Measurements from ENCODE around the gene STK24. TPM values are rescaled to one million over a fixed set of nuclear protein-coding genes. Genes with fewer than 3 reads are reported as not detected.

STK24 gene
- polyA plus RNA-seq, 3 donors: 14.2 to 59.8 (median 28.9) TPM

- H3K4me2 ChIP-seq (replicated peaks; ENCODE audit: extremely low read depth, low read length, poor library complexity, severe bottlenecking): no peak overlapping the region
- DNase-seq: no peak
- H3K27ac ChIP-seq (ENCODE audit: low read depth in 1 of 2, low read length in 2 of 2): no peak overlapping the region
- Mint-ChIP-seq H3K27me3 (ENCODE audit: low read depth in 3 of 3) (peaks cover 0 to 1% (median 0%) of the 10 kb centered on the region in 3 donors), H3K4me1 (peaks cover 47% of the 10 kb centered on the region), H3K27ac (peak overlapping the region in 3 of 7 donors; percentile 15 to 51 (median 32)), H3K4me3 (no peak overlapping the region), H3K9me3 (no peaks in the 10 kb centered on the region), H3K36me3 (peaks cover 30 to 36% of the 10 kb centered on the region in 2 donors)
- peaks cover 6 to 14% of the 10 kb centered on the region in 2 donors for H3K36me3 ChIP-seq (replicated peaks in 1 of 2; ENCODE audit: control insufficient read depth in 1 of 2, insufficient read depth in 2 of 2, low read length in 2 of 2)
- WGBS (ENCODE audit: insufficient coverage): 95% methylated on average over 5 of the region's 7 CpGs
- no peak for TF ChIP-seq CTCF (IDR thresholded peaks at IDR 0.05)
- H3K9ac ChIP-seq (ENCODE audit: insufficient read depth, low read length, poor library complexity, severe bottlenecking): no peak overlapping the region
- H3K9me3 ChIP-seq (replicated peaks in 1 of 2; ENCODE audit: control insufficient read depth in 1 of 2, insufficient read depth in 1 of 2, low read length in 2 of 2): no peaks in the 10 kb centered on the region
- no peak overlapping the region for H2AFZ ChIP-seq (ENCODE audit: insufficient read depth, low read depth, low read length, poor library complexity, severe bottlenecking)
- peaks cover 97% of the 10 kb centered on the region for H3K79me2 ChIP-seq (ENCODE audit: insufficient read depth, low read length)
- peaks cover 34 to 36% of the 10 kb centered on the region in 2 donors for H3K4me1 ChIP-seq (ENCODE audit: control insufficient read depth in 1 of 2, insufficient read depth in 2 of 2, low read length in 2 of 2)
- H3K27me3 ChIP-seq (ENCODE audit: control insufficient read depth in 2 of 2, insufficient read depth in 2 of 2, low read length in 2 of 2): no peaks in the 10 kb centered on the region
- intact Hi-C loops (cut with micrococcal nuclease): loop anchor here in 1 of 2 donors (5.0 kb wide), 1 partner anchor 38 kb away; the partner anchor contains the start of gene STK24
- H4K20me1 ChIP-seq (ENCODE audit: insufficient read depth, low read length): peaks cover 99% of the 10 kb centered on the region
- no peak overlapping the region for H3K4me3 ChIP-seq (replicated peaks in 1 of 3; ENCODE audit: low read depth in 2 of 3, low read length in 3 of 3)
Observed at GRCh38 chr13:98539666-98540065, 37.2 kb downstream of the STK24 start.

- H3K4me1 Mint-ChIP-seq: peaks cover 43% of the 10 kb centered on the region
- Histone ChIP-seq H4K20me1 (ENCODE audit: insufficient read depth, low read length) (peaks cover 99% of the 10 kb centered on the region), H3K4me1 (ENCODE audit: control insufficient read depth in 1 of 2, insufficient read depth in 2 of 2, low read length in 2 of 2) (peaks cover 28 to 31% of the 10 kb centered on the region in 2 donors), H3K9me3 (replicated peaks in 1 of 2; ENCODE audit: control insufficient read depth in 1 of 2, insufficient read depth in 1 of 2, low read length in 2 of 2) (no peaks in the 10 kb centered on the region), H3K27me3 (ENCODE audit: control insufficient read depth in 2 of 2, insufficient read depth in 2 of 2, low read length in 2 of 2) (no peaks in the 10 kb centered on the region), H3K4me2 (replicated peaks; ENCODE audit: extremely low read depth, low read length, poor library complexity, severe bottlenecking) (no peak overlapping the region), H3K4me3 (replicated peaks in 1 of 3; ENCODE audit: low read depth in 2 of 3, low read length in 3 of 3) (no peak overlapping the region), H3K9ac (ENCODE audit: insufficient read depth, low read length, poor library complexity, severe bottlenecking) (no peak overlapping the region), H3K36me3 (replicated peaks in 1 of 2; ENCODE audit: control insufficient read depth in 1 of 2, insufficient read depth in 2 of 2, low read length in 2 of 2) (peaks cover 6 to 16% of the 10 kb centered on the region in 2 donors), H3K79me2 (ENCODE audit: insufficient read depth, low read length) (peaks cover 97% of the 10 kb centered on the region), H2AFZ (ENCODE audit: insufficient read depth, low read depth, low read length, poor library complexity, severe bottlenecking) (no peak overlapping the region), H3K27ac (ENCODE audit: low read depth in 1 of 2, low read length in 2 of 2) (no peak overlapping the region)
- no peaks in the 10 kb centered on the region for H3K9me3 Mint-ChIP-seq
- peaks cover 34 to 35% of the 10 kb centered on the region in 2 donors for H3K36me3 Mint-ChIP-seq
- peaks cover 0 to 1% (median 0%) of the 10 kb centered on the region in 3 donors for H3K27me3 Mint-ChIP-seq (ENCODE audit: low read depth in 3 of 3)
- no peak overlapping the region for H3K4me3 Mint-ChIP-seq
- H3K27ac Mint-ChIP-seq: peak overlapping the region in 3 of 7 donors; percentile 20 to 77 (median 69)
- TF ChIP-seq CTCF (IDR thresholded peaks at IDR 0.05): no peak
- intact Hi-C loops (cut with micrococcal nuclease): no loop called here
- WGBS (ENCODE audit: insufficient coverage): 96% methylated on average over 4 of the region's 8 CpGs
- no peak for DNase-seq
Observed at GRCh38 chr13:98538876-98539275, 38.0 kb downstream of the STK24 start.
